ENCODE measurements around the gene TARBP1. TPM values are rescaled to one million over a fixed set of nuclear protein-coding genes. Genes with fewer than 3 reads are reported as not detected.

The TARBP1 gene
- total RNA-seq, 1 donor from 2014 or later: 38.1 TPM

GRCh38 chr1:234515821-234516241, 36.9 kb upstream of the TARBP1 start:
- Mint-ChIP-seq H3K27me3 (no peaks in the 10 kb centered on the region), H3K27ac (peak overlapping the region; percentile 81), H3K4me1 (ENCODE audit: unreplicated experiment) (peaks cover 24% of the 10 kb centered on the region), H3K4me3 (peak overlapping the region; percentile 25), H3K9me3 (no peaks in the 10 kb centered on the region), H3K36me3 (no peaks in the 10 kb centered on the region)
- no peak for DNase-seq (ENCODE audit: extremely low spot score, unreplicated experiment)
- TF ChIP-seq, protein P1, sequence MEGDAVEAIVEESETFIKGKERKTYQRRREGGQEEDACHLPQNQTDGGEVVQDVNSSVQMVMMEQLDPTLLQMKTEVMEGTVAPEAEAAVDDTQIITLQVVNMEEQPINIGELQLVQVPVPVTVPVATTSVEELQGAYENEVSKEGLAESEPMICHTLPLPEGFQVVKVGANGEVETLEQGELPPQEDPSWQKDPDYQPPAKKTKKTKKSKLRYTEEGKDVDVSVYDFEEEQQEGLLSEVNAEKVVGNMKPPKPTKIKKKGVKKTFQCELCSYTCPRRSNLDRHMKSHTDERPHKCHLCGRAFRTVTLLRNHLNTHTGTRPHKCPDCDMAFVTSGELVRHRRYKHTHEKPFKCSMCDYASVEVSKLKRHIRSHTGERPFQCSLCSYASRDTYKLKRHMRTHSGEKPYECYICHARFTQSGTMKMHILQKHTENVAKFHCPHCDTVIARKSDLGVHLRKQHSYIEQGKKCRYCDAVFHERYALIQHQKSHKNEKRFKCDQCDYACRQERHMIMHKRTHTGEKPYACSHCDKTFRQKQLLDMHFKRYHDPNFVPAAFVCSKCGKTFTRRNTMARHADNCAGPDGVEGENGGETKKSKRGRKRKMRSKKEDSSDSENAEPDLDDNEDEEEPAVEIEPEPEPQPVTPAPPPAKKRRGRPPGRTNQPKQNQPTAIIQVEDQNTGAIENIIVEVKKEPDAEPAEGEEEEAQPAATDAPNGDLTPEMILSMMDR (conservative IDR thresholded peaks at IDR 0.05): no peak

GRCh38 chr1:234515411-234515810, 36.4 kb upstream of the TARBP1 start:
- TF ChIP-seq, protein P1 (conservative IDR thresholded peaks at IDR 0.05): no peak
- H3K9me3 Mint-ChIP-seq: no peaks in the 10 kb centered on the region
- H3K36me3 Mint-ChIP-seq: no peaks in the 10 kb centered on the region
- H3K4me3 Mint-ChIP-seq: no peak overlapping the region
- H3K27ac Mint-ChIP-seq: peak overlapping the region; percentile 81
- no peak for DNase-seq (ENCODE audit: extremely low spot score, unreplicated experiment)
- peaks cover 22% of the 10 kb centered on the region for H3K4me1 Mint-ChIP-seq (ENCODE audit: unreplicated experiment)
- H3K27me3 Mint-ChIP-seq: no peaks in the 10 kb centered on the region

- Mint-ChIP-seq H3K27me3 (no peaks in the 10 kb centered on the region), H3K4me3 (no peak overlapping the region), H3K9me3 (no peaks in the 10 kb centered on the region), H3K4me1 (ENCODE audit: unreplicated experiment) (peaks cover 25% of the 10 kb centered on the region), H3K36me3 (no peaks in the 10 kb centered on the region), H3K27ac (no peak overlapping the region)
- DNase-seq (ENCODE audit: extremely low spot score, unreplicated experiment): no peak
- TF ChIP-seq, protein P1 (conservative IDR thresholded peaks at IDR 0.05): no peak
Observed at GRCh38 chr1:234512451-234512861, 33.5 kb upstream of the TARBP1 start.

DNA sequence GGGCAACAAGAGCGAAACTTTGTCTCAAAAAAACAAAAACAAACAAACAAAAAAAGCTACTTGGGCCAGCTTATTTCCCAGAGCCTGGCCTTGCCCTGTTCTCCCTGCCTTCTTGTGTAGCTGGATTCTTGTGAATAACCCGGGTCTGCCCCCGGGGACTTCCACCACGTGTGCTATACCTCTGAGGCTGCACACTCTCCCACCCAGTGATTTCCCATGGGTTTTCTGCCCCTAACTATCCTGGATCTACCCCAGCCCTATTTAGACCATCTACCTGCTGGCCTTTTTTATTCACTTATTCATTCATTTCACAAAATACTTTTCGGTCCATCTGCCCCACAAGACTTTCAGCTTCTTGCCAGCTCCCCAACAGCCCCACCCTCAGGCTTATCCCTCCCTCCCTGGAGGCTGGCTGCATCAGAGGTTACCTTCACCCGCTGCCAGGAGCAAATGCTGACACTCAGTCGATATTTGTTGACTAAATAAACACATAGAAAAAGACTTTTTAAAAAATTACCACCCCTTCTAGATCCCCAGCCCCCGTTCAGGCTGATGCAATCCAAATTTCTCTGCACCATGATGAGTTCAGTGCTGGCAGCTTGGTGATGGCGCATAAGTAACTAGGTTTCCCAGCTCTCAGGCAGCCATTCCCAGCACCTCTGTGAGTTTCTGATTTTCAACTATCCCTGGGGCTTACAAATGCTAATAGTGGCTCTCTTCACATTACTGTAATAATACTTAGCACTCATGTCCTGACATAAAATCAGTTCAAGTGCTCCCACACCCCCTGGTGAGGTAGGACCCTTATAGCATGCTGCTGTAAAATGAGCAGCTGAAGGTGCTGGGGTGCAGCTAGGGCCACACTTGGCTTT, 30.7 kb upstream of the TARBP1 start:
- no peak for DNase-seq (ENCODE audit: extremely low spot score, unreplicated experiment)
- Mint-ChIP-seq H3K27me3 (no peaks in the 10 kb centered on the region), H3K4me3 (peak overlapping the region; percentile 24), H3K27ac (peak overlapping the region; percentile 29), H3K9me3 (no peaks in the 10 kb centered on the region), H3K4me1 (ENCODE audit: unreplicated experiment) (peaks cover 28% of the 10 kb centered on the region), H3K36me3 (no peaks in the 10 kb centered on the region)
- TF ChIP-seq, protein P1 (conservative IDR thresholded peaks at IDR 0.05): no peak

DNA sequence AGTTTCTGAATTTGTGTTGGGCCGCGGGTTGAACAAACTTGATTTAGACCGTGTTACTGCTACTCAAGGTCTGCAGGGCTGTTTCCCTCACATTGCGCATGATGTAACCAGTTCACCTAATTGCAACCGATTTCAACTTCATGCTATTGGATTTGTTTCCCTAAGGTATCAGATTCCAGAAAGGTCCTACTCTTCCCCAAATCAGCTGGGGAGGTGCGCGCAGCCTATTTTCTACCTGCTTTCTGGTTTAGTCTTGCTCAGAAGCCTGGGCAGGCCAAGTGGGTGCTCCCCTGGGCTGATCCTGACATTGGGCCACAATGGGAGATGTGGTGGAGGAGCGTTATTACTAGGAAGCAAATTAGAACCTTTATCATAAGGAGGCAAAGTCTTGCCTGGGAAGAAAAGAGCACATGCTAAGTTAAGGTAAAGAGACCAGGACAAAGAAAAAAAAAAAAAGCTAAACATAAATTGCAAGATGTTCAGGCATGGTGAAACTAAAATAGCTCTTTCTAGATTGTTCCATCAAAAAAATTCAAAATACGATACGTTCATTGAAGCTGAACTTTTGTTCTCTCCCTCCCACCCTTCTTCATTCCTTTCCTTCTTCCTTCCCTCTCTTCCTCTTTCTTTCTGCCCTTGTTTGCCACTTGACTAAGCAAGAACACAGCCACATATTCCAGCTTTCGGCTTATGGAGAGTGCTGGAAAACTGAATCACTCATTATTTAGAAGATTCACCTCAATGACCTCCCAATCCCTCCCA, 28.8 kb upstream of the TARBP1 start:
- no peak overlapping the region for H3K4me3 Mint-ChIP-seq
- peaks cover 23% of the 10 kb centered on the region for H3K4me1 Mint-ChIP-seq (ENCODE audit: unreplicated experiment)
- DNase-seq (ENCODE audit: extremely low spot score, unreplicated experiment): no peak
- H3K27me3 Mint-ChIP-seq: no peaks in the 10 kb centered on the region
- peak overlapping the region; percentile 17 for H3K27ac Mint-ChIP-seq
- H3K36me3 Mint-ChIP-seq: no peaks in the 10 kb centered on the region
- H3K9me3 Mint-ChIP-seq: no peaks in the 10 kb centered on the region
- TF ChIP-seq, protein P1 (conservative IDR thresholded peaks at IDR 0.05): no peak
